Fibroblast of mammary gland (primary cell): ENCODE measurements around the gene COG7.
"Not testable (repeated sequence)": the region's sequence is repeated elsewhere in the genome, so short reads cannot be mapped to it uniquely, and the experiment has no call there.

ENCODE experiments used
- DNase-seq: peaks from one replicate; pipeline ENCODE4 v3.0.0-alpha.2; 2010; ENCODE audit warnings: low read depth
- H3K4me3 ChIP-seq: 2 replicates; pipeline ENCODE4 v1.5.1; 2011; ENCODE audit warnings: low read depth, mild to moderate bottlenecking, low read length, moderate library complexity; ENCODE audit not compliant: control insufficient read depth
- TF ChIP-seq, protein P1 (sequence below): conservative IDR thresholded peaks from 2 replicates; pipeline ENCODE4 v1.5.1; 2011; ENCODE audit warnings: low read depth, low read length, inconsistent platforms; ENCODE audit not compliant: control insufficient read depth, insufficient read depth

Gene COG7

DNA sequence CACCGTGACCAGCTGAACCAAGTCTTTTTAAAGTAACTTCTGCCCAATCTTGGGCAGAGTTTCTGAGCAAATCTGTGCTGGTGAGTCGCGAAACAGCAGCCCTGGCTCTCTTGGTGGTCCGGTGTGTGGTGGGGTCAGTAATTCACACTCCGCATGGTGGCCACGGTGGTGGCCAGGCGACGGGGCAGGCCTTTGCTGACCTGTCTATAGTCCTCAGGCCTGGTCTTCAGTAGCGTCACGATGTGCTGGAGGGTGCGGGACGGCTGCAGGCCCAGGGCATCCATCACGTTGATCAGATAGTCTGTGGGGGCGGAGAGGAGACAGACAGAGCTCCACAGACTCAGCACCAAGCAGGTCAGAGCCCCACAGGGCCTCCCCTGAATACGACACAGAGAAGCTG lies 64.2 kb downstream of the COG7 start:
- H3K4me3 ChIP-seq: no peak overlapping the region
- TF ChIP-seq, protein P1, sequence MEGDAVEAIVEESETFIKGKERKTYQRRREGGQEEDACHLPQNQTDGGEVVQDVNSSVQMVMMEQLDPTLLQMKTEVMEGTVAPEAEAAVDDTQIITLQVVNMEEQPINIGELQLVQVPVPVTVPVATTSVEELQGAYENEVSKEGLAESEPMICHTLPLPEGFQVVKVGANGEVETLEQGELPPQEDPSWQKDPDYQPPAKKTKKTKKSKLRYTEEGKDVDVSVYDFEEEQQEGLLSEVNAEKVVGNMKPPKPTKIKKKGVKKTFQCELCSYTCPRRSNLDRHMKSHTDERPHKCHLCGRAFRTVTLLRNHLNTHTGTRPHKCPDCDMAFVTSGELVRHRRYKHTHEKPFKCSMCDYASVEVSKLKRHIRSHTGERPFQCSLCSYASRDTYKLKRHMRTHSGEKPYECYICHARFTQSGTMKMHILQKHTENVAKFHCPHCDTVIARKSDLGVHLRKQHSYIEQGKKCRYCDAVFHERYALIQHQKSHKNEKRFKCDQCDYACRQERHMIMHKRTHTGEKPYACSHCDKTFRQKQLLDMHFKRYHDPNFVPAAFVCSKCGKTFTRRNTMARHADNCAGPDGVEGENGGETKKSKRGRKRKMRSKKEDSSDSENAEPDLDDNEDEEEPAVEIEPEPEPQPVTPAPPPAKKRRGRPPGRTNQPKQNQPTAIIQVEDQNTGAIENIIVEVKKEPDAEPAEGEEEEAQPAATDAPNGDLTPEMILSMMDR: no peak
- no peak for DNase-seq

DNA sequence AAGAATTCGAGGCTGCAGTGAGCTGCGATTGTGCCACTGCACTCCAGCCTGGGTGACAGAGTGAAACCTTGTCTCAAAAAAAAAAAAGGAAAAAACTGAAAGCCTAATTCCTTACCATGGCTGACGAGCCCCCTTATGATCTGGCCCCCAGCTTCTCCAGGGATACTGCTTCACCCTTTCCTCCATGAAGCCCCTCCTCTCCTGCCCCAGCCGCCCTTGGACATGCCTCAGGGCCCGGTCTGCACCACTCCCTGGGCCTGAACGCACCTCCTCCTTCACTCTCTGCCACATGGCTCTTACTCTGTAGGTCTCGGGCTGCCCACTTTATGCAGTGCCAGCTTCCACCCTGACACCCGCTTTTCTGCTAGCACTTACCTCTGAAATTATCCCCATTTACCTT lies 65.3 kb downstream of the COG7 start:
- TF ChIP-seq, protein P1: no peak
- H3K4me3 ChIP-seq: no peak overlapping the region
- DNase-seq: no peak

DNA sequence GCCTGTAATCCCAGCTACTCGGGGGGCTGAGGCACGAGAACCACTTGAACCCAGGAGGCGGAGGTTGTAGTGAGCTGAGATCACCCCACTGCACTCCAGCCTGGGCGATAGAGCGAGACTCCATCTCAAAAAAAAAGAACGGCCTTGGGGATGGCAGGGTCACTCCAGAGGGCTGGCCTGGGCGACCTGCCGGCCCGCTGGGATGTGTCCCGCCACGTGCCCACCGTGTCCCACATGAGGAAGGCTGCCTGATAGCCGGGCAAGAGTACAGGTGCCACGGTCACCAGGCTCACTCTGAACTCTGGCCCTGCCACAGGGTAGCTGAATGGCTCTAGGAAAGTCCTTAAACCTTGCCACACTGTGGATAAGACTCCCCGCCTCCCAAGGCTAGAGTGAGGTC lies 67.5 kb downstream of the COG7 start:
- H3K4me3 ChIP-seq: no peak overlapping the region
- no peak for DNase-seq
- TF ChIP-seq, protein P1: no peak

DNA sequence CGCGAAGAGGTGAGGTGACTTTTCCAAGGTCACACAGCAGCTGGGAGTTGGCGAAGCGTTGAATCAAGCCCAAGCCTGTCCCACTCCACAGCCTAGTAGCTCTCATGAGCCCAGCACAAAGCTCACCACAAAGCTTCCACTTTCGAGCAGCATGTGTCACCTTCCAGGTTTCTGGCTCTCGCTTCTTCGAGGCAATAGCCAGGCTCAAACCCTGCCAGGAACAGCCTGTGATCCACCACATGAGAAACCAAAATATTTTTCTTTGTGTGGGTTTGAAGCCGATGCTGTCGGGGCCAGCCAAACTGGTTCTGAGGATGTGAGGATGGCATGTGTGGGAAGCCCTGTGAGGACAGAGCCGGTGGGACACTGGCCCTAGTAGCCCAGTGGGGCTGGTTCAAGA lies 68.1 kb downstream of the COG7 start:
- TF ChIP-seq, protein P1: no peak
- DNase-seq: no peak
- no peak overlapping the region for H3K4me3 ChIP-seq

DNA sequence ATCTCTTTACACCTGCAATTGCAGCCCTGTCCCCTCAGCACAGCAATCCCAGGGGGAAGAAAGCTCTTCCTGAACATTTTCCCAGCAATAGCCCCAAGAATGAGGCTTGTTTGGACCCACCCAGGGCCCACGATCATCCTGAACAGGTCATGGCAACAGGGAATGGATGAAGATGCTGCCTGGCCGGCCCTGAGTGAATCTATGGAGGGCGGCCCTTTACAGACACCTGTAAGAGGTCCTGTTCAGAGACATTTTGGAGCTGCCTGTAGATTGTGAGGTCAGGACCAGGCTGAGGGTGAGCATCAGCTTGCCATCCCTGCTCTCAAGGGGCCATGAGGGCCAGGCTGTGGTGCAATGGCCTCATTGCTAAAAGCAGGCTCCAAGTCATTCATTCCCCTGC lies 69.1 kb downstream of the COG7 start:
- no peak overlapping the region for H3K4me3 ChIP-seq
- no peak for DNase-seq

DNA sequence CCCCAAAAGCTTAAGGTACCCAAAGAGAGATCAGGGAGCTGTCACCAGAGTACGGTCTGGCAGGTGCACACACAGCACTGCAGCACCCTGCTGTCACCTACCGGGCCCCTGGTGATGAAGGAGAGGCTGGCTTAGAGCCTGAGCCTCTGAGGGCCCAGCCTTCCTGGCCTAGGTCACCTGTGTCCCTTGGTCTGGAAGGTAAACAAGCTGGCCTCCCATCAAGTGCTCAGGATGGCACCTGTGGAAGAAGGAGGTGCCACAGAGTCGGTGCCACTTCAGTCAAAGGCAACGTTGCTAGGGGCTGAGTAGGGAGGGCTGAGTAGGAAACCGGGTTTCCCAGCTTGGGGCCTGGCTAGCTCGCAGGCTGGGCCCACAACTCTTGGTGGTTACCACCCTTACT lies 70.7 kb downstream of the COG7 start:
- H3K4me3 ChIP-seq: no peak overlapping the region
- TF ChIP-seq, protein P1: no peak
- no peak for DNase-seq

More for the DNA sequence above, 69.1 kb downstream of the COG7 start:
- TF ChIP-seq, protein P1: no peak

DNA sequence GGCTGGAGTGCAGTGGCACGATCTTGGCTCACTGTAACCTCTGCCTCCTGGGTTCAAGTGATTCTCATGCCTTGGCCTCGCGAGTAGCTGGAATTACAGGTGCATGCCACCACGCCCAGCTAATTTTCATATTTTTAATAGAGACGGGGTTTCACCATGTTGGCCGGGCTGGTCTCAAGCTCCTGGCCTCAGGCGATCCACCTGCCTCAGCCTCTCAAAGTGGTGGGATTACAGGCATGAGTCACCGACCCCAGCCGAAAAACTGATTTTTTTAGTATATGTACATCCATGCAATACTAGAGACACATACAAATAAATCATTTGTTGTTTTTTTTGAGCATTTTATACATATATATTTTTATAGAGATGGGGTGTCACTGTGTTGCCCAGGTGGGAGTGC lies 71.3 kb downstream of the COG7 start:
- DNase-seq, H3K4me3 ChIP-seq: not testable (repeated sequence)

DNA sequence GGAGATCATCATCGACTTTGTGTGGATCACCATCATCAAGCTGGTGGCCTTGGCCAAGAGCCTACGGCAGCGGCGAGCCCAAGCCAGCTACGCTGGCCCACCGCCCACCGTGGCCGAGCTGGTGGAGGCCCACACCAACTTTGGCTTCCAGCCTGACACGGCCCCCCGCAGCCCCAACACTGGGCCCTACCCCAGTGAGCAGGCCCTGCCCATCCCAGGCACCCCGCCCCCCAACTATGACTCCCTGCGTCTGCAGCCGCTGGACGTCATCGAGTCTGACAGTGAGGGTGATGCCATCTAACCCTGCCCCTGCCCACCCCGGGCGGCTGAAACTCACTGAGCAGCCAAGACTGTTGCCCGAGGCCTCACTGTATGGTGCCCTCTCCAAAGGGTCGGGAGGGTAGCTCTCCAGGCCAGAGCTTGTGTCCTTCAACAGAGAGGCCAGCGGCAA lies 72.5 kb downstream of the COG7 start:
- DNase-seq: no peak
- no peak overlapping the region for H3K4me3 ChIP-seq
- TF ChIP-seq, protein P1: no peak
